H1 (cell line): Measurements from ENCODE around the gene MAP4. TPM values are rescaled to one million over a fixed set of nuclear protein-coding genes. Genes with fewer than 3 reads are reported as not detected.
"Not testable (repeated sequence)": the region's sequence is repeated elsewhere in the genome, so short reads cannot be mapped to it uniquely, and the experiment has no call there.

ENCODE experiments used
- CTCF ChIA-PET: fragments of 300-600 bp; sonication (Branson Sonifier 250); formaldehyde crosslinking; loops from one replicate; lab custom pipeline; 2021; ENCODE audit not compliant: partially characterized antibody; lab: Charles Lee
- POLR2A ChIA-PET: fragments of 300-600 bp; sonication (Branson Sonifier 250); formaldehyde crosslinking; loops from one replicate; lab custom pipeline; 2021; ENCODE audit warnings: inconsistent platforms; ENCODE audit not compliant: partially characterized antibody; lab: Charles Lee
- DNase-seq, 2 experiments: peaks; one replicate each; pipeline versions ENCODE4 v3.0.0 to v3.0.0-alpha.2; 2010 to 2022; ENCODE audit warnings: low spot score in 2 of 2, low read depth in 1 of 2, mixed read lengths in 1 of 2
- FAIRE-seq: peaks from 2 replicates; lab custom pipeline; 2011; peaks lifted over from hg19 to GRCh38; lab: Jason Lieb, UNC
- H2AFZ ChIP-seq: 2 replicates; pipeline ENCODE4 v1.8.1; 2012; ENCODE audit warnings: low read length, inconsistent platforms
- H2AK5ac ChIP-seq: 2 replicates; pipeline ENCODE4 v1.6.1; 2013; ENCODE audit warnings: low read depth, low read length
- H2BK120ac ChIP-seq: replicated peaks from 2 replicates; pipeline ENCODE3; 2013; ENCODE audit warnings: low read depth, low read length, inconsistent platforms
- H2BK12ac ChIP-seq: 2 replicates; pipeline ENCODE4 v1.6.1; 2013; ENCODE audit warnings: low read depth, low read length
- H2BK15ac ChIP-seq: 2 replicates; pipeline ENCODE4 v1.6.1; 2013; ENCODE audit warnings: low read length
- H2BK20ac ChIP-seq: 2 replicates; pipeline ENCODE4 v1.6.1; 2013; ENCODE audit warnings: low read length
- H2BK5ac ChIP-seq: 2 replicates; pipeline ENCODE4 v1.6.1; 2013; ENCODE audit warnings: low read depth, low read length
- H3K14ac ChIP-seq: 2 replicates; pipeline ENCODE4 v1.6.1; 2013; ENCODE audit warnings: inconsistent platforms; ENCODE audit not compliant: insufficient read length
- H3K18ac ChIP-seq: 2 replicates; pipeline ENCODE4 v1.6.1; 2013; ENCODE audit warnings: low read length; ENCODE audit errors: extremely low read depth
- H3K23ac ChIP-seq: 2 replicates; pipeline ENCODE4 v1.6.1; 2013; ENCODE audit warnings: inconsistent platforms; ENCODE audit not compliant: insufficient read length
- H3K23me2 ChIP-seq: 2 replicates; pipeline ENCODE4 v1.6.1; 2013; ENCODE audit warnings: low read depth, low read length
- H3K27ac ChIP-seq: 2 replicates; pipeline ENCODE4 v1.6.1; 2011; ENCODE audit warnings: low read depth, low read length, inconsistent platforms
- H3K27me3 ChIP-seq, 4 experiments: replicated peaks in 1 of 4; 1 replicate in 1 of 4; 2 replicates in 3 of 4; pipeline versions ENCODE4 v1.6.1 to v1.8.1; 2011 to 2013; ENCODE audit warnings: low read length in 3 of 4, mild to moderate bottlenecking in 3 of 4, inconsistent platforms in 2 of 4, mixed read lengths in 2 of 4, moderate library complexity in 1 of 4; ENCODE audit not compliant: control insufficient read depth in 3 of 4, insufficient read depth in 3 of 4; ENCODE audit errors: extremely low read depth in 1 of 4
- H3K36me3 ChIP-seq, 4 experiments: 2 replicates each; pipeline versions ENCODE4 v1.6.1 to v1.8.1; 2011 to 2013; ENCODE audit warnings: mild to moderate bottlenecking in 4 of 4, low read length in 3 of 4, moderate library complexity in 2 of 4, control low read depth in 1 of 4, inconsistent platforms in 1 of 4; ENCODE audit not compliant: insufficient read depth in 4 of 4, control insufficient read depth in 2 of 4
- H3K4ac ChIP-seq: replicated peaks from 2 replicates; pipeline ENCODE3; 2013; ENCODE audit warnings: low read length, low read depth, mixed read lengths, inconsistent platforms; ENCODE audit not compliant: insufficient read length
- H3K4me1 ChIP-seq, 4 experiments: replicated peaks in 1 of 4; 1 replicate in 1 of 4; 2 replicates in 3 of 4; pipeline versions ENCODE4 v1.6.1 to v1.8.1; 2011 to 2013; ENCODE audit warnings: low read length in 3 of 4, inconsistent platforms in 2 of 4, mixed read lengths in 1 of 4; ENCODE audit not compliant: insufficient read depth in 4 of 4, control insufficient read depth in 3 of 4
- H3K4me2 ChIP-seq, 2 experiments: 2 replicates each; pipeline versions ENCODE4 v1.6.1 to v1.8.1; 2011 to 2013; ENCODE audit warnings: low read depth in 2 of 2, low read length in 2 of 2, control low read depth in 1 of 2, inconsistent platforms in 1 of 2, mild to moderate bottlenecking in 1 of 2; ENCODE audit not compliant: insufficient read depth in 1 of 2
- H3K4me3 ChIP-seq, 4 experiments: fragments of 200-600, 300-600 bp in 1 of 4; sonication (generic), shearing (Covaris generic), sonication (Bioruptor Twin) in 1 of 4; 2 replicates each; pipeline versions ENCODE4 v1.5.1 to v1.8.1; 2011 to 2016; ENCODE audit warnings: low read length in 4 of 4, low read depth in 3 of 4, control low read depth in 2 of 4, inconsistent platforms in 2 of 4, mild to moderate bottlenecking in 2 of 4, mixed read lengths in 1 of 4, moderate library complexity in 1 of 4; ENCODE audit not compliant: insufficient read depth in 2 of 4; ENCODE audit errors: extremely low read depth in 1 of 4
- H3K56ac ChIP-seq: replicated peaks from 2 replicates; pipeline ENCODE3; 2013; ENCODE audit warnings: low read depth, mild to moderate bottlenecking, mixed read lengths, low read length, inconsistent platforms; ENCODE audit not compliant: insufficient read length
- H3K79me1 ChIP-seq: 2 replicates; pipeline ENCODE4 v1.6.1; 2013; ENCODE audit warnings: low read depth, low read length, control low read depth
- H3K79me2 ChIP-seq, 2 experiments: 2 replicates each; pipeline versions ENCODE4 v1.6.1 to v1.8.1; 2012 to 2013; ENCODE audit warnings: low read length in 2 of 2, mild to moderate bottlenecking in 2 of 2, inconsistent platforms in 1 of 2; ENCODE audit not compliant: insufficient read depth in 2 of 2, control insufficient read depth in 1 of 2
- H3K9ac ChIP-seq, 4 experiments: replicated peaks in 1 of 4; 1 replicate in 1 of 4; 2 replicates in 3 of 4; pipeline versions ENCODE4 v1.6.1 to v1.8.1; 2011 to 2013; ENCODE audit warnings: low read depth in 3 of 4, low read length in 3 of 4, control low read depth in 2 of 4, mild to moderate bottlenecking in 2 of 4, moderate library complexity in 2 of 4, inconsistent platforms in 1 of 4; ENCODE audit errors: extremely low read depth in 1 of 4
- H3K9me3 ChIP-seq, 2 experiments: 2 replicates each; pipeline versions ENCODE4 v1.6.1 to v1.8.1; 2012 to 2013; ENCODE audit warnings: mild to moderate bottlenecking in 2 of 2, moderate library complexity in 2 of 2, control low read depth in 1 of 2, inconsistent platforms in 1 of 2, low read depth in 1 of 2, low read length in 1 of 2, mixed read lengths in 1 of 2; ENCODE audit not compliant: insufficient read depth in 2 of 2
- H4K20me1 ChIP-seq, 2 experiments: replicated peaks in 1 of 2; 2 replicates each; pipeline versions ENCODE3 to v1.8.1; 2011 to 2013; ENCODE audit warnings: inconsistent platforms in 2 of 2, low read length in 2 of 2, mild to moderate bottlenecking in 1 of 2; ENCODE audit not compliant: insufficient read depth in 2 of 2, control insufficient read depth in 1 of 2
- H4K5ac ChIP-seq: 2 replicates; pipeline ENCODE4 v1.6.1; 2013; ENCODE audit warnings: low read length, low read depth, mixed read lengths, inconsistent platforms; ENCODE audit not compliant: insufficient read length
- H4K8ac ChIP-seq: 2 replicates; pipeline ENCODE4 v1.8.0; 2013; ENCODE audit warnings: mild to moderate bottlenecking, moderate library complexity, low read length, inconsistent platforms; ENCODE audit not compliant: insufficient read depth; ENCODE audit errors: extremely low read depth
- H4K91ac ChIP-seq: replicated peaks from 2 replicates; pipeline ENCODE3; 2013; ENCODE audit warnings: low read length, mixed read lengths, inconsistent platforms; ENCODE audit not compliant: insufficient read length
- WGBS, 2 experiments: shearing (Covaris generic) in 1 of 2; methylation state at CpG; one replicate each; pipeline versions ENCODE4 v1.1.6 to v1.1.7; 2013 to 2015; ENCODE audit warnings: low lambda C conversion rate in 2 of 2, mixed read lengths in 2 of 2, inconsistent platforms in 1 of 2, low coverage in 1 of 2, missing lambda C conversion rate in 1 of 2; ENCODE audit not compliant: insufficient replicate concordance in 2 of 2, insufficient coverage in 1 of 2, insufficient read length in 1 of 2; ENCODE audit errors: extremely low coverage in 1 of 2, missing lambda C conversion rate in 1 of 2; 5-methylcytosine and 5-hydroxymethylcytosine counted together
- polyA plus RNA-seq, 7 experiments: library from polyadenylated mRNA; depleted of rRNA in 3 of 7; stranded (reverse) in 5 of 7; unstranded in 2 of 7; fragments of >200 nt in 5 of 7; fragments of 200-250 nt in 2 of 7; gene quantifications; 1 replicate in 5 of 7; 2 replicates in 1 of 7; 4 replicates in 1 of 7; pipeline versions ENCODE4 v1.2.1 to v1.2.3, GENCODE V29; 2011 to 2013; ENCODE audit warnings: missing spikeins in 2 of 7, mixed read lengths in 2 of 7
- total RNA-seq: library from RNA; stranded (reverse); fragmentation: NEBNext Ultra II Directional; extraction: Animal tissue kit (Norgen Biotek cat#: 25700); gene quantifications from 2 replicates; pipeline ENCODE4 v1.2.1, GENCODE V29; 2021

MAP4 gene
- total and polyA plus RNA-seq, 2 of the 8 experiments (the other 6 are each of a cell fraction or from before 2014, with no cell fraction given) = 67.0 to 179 TPM

DNA sequence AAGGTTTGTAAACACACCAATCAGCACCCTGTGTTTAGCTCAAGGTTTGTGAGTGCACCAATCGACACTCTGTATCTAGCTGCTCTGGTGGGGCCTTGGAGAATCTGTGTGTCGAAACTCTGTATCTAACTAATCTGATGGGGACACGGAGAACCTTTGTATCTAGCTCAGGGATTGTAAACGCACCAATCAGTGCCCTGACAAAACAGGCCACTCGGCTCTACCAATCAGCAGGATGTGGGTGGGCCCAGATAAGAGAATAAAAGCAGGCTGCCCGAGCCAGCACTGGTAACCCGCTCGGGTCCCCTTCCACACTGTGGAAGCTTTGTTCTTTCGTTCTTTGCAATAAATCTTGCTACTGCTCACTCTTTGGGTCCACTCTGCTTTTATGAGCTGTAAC lies 128.2 kb downstream of the MAP4 start:
- H4K91ac ChIP-seq, H4K5ac ChIP-seq, H3K4ac ChIP-seq, H3K36me3 ChIP-seq, FAIRE-seq, H3K23me2 ChIP-seq, H3K23ac ChIP-seq, H4K20me1 ChIP-seq, H3K4me2 ChIP-seq, H3K9me3 ChIP-seq, H3K27me3 ChIP-seq, H3K27ac ChIP-seq, H2BK12ac ChIP-seq, H3K14ac ChIP-seq, H3K4me3 ChIP-seq, H2BK15ac ChIP-seq, DNase-seq, H3K9ac ChIP-seq, H2BK5ac ChIP-seq, H3K79me1 ChIP-seq, H2AFZ ChIP-seq, H3K79me2 ChIP-seq, H4K8ac ChIP-seq, H2BK20ac ChIP-seq, H2AK5ac ChIP-seq, H3K56ac ChIP-seq, H3K18ac ChIP-seq, H2BK120ac ChIP-seq: not testable (repeated sequence)
- H3K4me1 ChIP-seq = peaks cover 0 to 21% (median 14%) of the 10 kb centered on the region in 4 experiments; a peak in 5 of 7 replicates
- CTCF ChIA-PET = interaction anchor here (0.6 to 1.6 kb wide), 9 partner anchors 8 to 270 kb away, joined by 3 to 4 read pairs (median 4); no protein-coding TSS in a partner anchor
- POLR2A ChIA-PET = interaction anchor here (1.4 kb wide), 1 partner anchor 11 kb away, joined by 3 read pairs; no protein-coding TSS in a partner anchor
- WGBS, 2 experiments = 91% methylated on average over 9 of the region's 9 CpGs; no CpG with 5 or more reads in 1 of the 2 experiments
